NCI-H1694 (cell line): ENCODE data around the gene YPEL2.
"Not testable (repeated sequence)": the region's sequence is repeated elsewhere in the genome, so short reads cannot be mapped to it uniquely, and the experiment has no call there.

Source experiments
- DNase-seq: peaks from one replicate; lab custom pipeline; 2025; lab: John Stamatoyannopoulos, UW

Gene YPEL2

GRCh38 chr17:59331129-59331928 lies at the start of gene YPEL2:
Gene YPEL2, plus strand, starts transcription at chr17:59331655. Its CDS starts 21,755 bp downstream, at chr17:59353410.
- peak; percentile 85 for DNase-seq

- no peak for DNase-seq
Observed at GRCh38 chr17:59284317-59284716, 47.1 kb upstream of the YPEL2 start.

GRCh38 chr17:59287452-59287851 lies 44.0 kb upstream of the YPEL2 start:
- no peak for DNase-seq

GRCh38 chr17:59287891-59288290 lies 43.6 kb upstream of the YPEL2 start:
- DNase-seq, result no peak

- DNase-seq, result no peak
Observed at GRCh38 chr17:59289981-59290301, 41.5 kb upstream of the YPEL2 start.

GRCh38 chr17:59290302-59290998 lies 41.0 kb upstream of the YPEL2 start:
- DNase-seq, result not testable (repeated sequence)

- DNase-seq, result peak; percentile 7
Observed at GRCh38 chr17:59292174-59292523, 39.3 kb upstream of the YPEL2 start.

- DNase-seq, result no peak
Observed at GRCh38 chr17:59296190-59296589, 35.3 kb upstream of the YPEL2 start.

- DNase-seq, result no peak
Observed at GRCh38 chr17:59298521-59298920, 32.9 kb upstream of the YPEL2 start.

GRCh38 chr17:59299400-59300092 lies 31.9 kb upstream of the YPEL2 start:
- no peak for DNase-seq

- DNase-seq, result no peak
Observed at GRCh38 chr17:59300941-59301340, 30.5 kb upstream of the YPEL2 start.

GRCh38 chr17:59304811-59305210 lies 26.6 kb upstream of the YPEL2 start:
- no peak for DNase-seq

- DNase-seq, result no peak
Observed at GRCh38 chr17:59310263-59310920, 21.1 kb upstream of the YPEL2 start.

- DNase-seq, result peak; percentile 93
Observed at GRCh38 chr17:59311051-59311468, 20.4 kb upstream of the YPEL2 start.

GRCh38 chr17:59311521-59311920 lies 19.9 kb upstream of the YPEL2 start:
- not testable (repeated sequence) for DNase-seq

GRCh38 chr17:59315866-59316265 lies 15.6 kb upstream of the YPEL2 start:
- DNase-seq, result no peak

- DNase-seq, result no peak
Observed at GRCh38 chr17:59327121-59327980, 4.1 kb upstream of the YPEL2 start.

- DNase-seq, result no peak
Observed at GRCh38 chr17:59327981-59328290, 3.5 kb upstream of the YPEL2 start.

- peak; percentile 98 for DNase-seq
Observed at GRCh38 chr17:59328601-59329000, 2.9 kb upstream of the YPEL2 start.

GRCh38 chr17:59329176-59330052 lies 2.0 kb upstream of the YPEL2 start:
- peak; percentile 54 for DNase-seq
